ENCODE results near the gene TSPAN1. TPM values are rescaled to one million over a fixed set of nuclear protein-coding genes. Genes with fewer than 3 reads are reported as not detected.

The TSPAN1 gene
- polyA plus RNA-seq, 1 donor: 50.1 TPM

DNA sequence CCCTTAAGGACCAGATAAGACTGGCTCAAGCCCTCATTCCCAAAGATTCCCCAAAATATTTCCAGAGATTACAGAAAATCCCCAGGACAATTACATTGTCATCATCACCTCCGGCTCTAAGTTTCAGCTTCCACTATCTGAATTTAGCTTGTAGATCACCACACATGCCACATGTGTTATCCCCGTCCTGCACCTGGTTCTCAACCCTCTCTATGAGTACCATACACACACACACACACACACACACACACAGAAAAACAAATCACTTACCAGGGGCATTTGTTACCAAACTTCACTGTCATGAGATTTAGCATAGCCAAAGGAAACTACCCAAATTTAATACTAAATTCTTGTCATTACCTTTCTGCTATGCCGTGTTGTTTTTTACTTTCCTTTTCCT lies 15.4 kb upstream of the TSPAN1 start:
- no peak for DNase-seq

DNA sequence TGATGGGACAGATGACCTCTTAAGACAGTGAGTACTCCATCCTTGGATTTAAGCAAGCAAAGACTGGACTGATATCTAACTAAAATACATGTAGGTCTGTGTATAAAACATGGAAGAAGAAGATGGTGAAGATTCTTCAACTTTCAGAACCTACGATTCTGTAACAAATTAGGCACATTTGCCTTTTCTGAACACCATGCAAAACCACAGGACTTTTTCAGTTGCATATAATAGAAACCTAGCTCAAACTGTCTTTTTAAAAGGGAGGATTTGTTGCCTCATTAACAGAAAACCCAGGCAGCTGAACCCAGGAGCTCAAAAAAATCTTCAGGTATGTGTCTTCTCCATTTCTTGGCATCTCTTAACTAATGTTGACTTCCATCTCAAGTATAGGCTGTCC lies 14.7 kb upstream of the TSPAN1 start:
- DNase-seq: no peak

DNA sequence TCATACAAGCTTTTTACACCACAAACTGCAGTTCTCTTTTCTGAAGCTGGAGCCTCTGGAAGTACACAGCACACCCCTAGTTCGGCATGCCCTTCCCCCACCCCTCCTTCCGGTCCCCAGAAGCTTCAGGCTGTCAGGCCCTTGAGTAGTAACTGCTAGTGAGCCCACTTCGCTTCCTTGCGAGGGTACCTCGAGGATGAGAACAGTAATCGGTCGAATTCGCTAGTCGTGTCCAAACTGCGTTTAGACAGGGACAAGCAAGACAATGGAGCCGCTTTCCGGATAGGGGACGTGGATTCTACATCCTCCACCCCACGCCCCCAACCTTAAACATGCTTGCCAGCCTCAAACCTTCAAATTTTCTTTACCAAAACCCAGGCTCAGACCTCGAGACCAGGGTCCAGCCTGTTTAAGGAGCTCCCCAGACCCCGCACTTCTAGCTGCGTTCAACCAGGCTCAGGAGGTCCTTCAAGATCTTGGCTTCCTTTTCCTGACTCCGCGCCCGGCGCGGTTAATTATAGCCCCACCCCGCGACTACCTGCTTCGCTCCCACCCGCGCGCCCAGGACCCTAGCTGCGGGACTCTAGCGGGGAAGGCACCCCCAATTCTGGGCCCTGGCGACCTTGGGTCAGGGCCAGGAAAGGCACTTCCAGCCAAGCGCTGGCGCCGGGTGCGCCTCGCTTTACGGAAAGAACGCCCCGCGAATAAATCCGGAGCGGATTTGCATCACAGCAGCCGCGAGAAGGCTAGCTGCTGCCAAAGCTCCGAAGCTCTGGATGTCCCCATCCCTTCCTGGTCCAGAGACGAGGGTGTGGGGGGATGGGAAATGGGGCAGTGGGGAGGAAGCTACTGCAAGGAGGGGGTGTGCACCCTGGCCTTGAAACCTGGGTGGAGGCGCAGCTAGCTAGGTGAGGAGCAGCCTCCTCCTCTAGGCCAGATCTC lies 8.1 kb upstream of the TSPAN1 start:
- DNase-seq: no peak

DNA sequence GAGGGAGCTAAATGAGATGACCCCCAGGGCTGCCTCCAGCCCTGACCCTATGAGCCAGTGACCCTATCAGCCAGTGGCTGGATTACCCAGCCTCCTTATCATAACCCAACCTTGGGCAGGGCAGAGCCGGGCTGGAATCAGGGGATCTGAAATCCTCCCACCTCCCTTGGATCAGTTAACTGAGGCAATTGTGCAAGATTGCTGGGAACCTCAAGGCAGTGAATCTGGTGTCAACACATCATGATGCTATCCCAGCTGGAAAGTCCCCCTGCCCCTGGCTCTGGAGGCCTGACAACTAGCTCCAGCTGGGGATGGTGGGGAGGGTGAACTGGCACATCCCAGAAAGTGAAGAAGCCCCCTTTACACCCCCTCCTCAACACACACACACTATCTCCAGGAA lies 6.4 kb upstream of the TSPAN1 start:
- no peak for DNase-seq

GRCh38 chr1:46169811-46170454 lies 5.0 kb upstream of the TSPAN1 start:
- DNase-seq: no peak

GRCh38 chr1:46171351-46171750 lies 3.5 kb upstream of the TSPAN1 start:
- DNase-seq: no peak

DNA sequence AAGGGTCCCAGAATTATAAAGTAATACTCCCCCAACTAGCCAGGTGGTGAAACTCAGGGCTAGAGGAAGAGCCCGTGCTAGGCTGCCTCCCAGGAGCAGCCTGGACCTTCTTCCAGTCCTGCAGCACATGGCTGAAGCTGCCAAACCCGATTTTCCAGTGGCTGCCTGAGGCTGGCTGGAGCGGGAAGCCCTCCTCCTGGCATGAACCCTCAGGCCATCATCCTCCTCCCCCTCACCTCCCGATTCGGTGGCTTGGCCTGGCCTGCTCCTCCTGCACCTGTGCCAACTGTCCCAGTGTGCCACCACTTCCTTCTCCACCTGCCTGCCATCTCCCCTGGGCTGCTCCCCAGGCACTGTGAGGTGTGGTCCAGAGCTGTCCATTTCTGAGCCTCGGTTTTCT lies 3.0 kb upstream of the TSPAN1 start:
- no peak for DNase-seq

DNA sequence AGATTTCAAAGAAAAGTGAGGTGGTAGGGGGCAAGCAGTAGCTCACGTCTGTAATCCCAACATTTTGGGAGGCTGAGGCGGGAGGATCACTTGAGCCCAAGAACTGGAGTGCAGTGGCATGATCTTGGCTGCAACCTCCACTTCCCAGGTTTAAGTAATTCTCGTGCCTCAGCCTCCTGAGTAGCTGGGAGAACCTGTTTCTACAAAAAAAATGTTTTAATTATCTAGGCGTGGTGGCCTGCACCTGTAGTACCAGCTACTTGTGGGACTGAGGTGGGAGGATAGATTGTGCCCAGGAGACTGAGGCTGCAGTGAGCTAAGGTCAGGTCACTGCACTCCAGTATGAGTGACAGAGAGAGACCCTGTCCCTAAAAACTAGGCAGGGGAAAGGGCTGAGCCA lies 2.6 kb upstream of the TSPAN1 start:
- no peak for DNase-seq

DNA sequence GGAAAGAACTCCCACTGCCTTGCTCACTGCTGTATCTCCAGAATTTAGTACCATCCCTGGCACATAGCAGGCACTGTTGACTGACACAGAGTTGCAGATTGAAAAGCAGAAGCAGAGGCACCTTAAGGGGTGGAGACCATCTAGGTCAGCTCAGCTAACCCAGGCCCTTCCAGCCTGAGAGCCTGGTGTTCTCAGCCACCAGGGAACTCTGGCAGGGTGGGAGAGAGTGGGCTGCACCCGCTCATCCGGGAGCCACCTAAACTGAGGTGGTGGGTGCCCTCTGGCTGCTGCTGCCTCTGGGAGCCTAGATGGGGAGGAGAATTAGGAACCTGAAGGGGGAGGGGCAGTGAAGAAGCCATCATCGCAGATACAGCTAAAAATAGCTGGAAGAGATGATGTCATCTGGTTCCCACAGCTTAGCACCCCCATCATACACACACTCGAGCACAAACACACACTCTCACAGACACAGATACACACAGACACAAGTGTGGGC lies 1.5 kb upstream of the TSPAN1 start:
- no peak for DNase-seq

DNA sequence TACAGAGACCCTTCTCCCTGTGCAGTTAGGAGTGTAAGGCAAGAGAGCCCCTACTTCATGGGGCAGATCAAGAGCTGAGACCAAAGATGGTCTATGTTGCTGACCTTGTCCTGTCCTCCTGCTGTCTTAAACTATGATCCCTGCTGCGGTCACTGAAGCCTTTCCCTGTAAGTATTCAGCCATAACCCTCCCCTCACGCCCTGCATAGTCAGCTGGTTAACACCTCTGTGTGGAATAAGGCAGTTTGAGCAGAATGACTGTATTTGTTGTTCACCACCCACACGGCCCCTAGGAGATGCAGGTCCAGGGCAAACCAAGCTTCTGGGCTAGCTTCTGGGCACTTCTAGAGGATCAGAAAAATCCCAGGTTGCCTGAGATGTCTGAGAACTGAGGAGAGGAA lies 356 bp downstream of the TSPAN1 start:
- no peak for DNase-seq

DNA sequence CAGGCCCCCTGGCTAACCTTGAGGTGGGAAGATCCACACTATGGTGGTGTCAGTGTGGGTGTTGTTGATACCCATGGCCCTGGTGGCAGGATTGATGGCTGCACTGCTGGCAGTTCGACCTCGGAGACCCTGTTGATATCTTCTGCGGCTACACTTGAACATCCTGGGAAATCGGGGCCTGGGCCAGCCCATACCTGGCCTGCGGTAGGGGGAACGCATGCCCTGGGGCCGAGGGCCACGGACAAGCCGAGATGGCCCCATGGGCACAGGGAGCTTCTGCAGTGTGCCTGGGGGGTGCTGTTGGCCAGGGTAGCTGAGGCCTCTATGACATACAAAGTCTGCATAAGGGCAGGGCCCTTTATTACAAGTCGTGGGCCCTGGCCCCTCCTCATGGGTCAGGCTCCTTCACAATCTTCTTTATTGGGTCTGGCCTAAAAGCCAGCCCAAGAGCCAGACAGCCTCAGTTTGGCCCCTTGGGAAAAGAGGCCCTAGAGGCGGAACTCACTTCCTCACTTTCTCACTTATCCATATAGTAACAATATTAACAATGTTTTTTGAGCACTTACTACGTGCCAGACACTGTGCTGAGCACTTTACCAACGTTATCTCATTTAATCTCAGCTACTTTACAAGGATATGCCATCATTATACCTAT lies 1.5 kb downstream of the TSPAN1 start, which contains the start of gene P3R3URF:
P3R3URF (minus strand) TSS at position 278 of the 655 bp plus-strand sequence; CDS start at position 261, 17 bp downstream.
- no peak for DNase-seq

GRCh38 chr1:46179138-46180081 lies 4.5 kb downstream of the TSPAN1 start:
- peak; percentile 92 for DNase-seq

DNA sequence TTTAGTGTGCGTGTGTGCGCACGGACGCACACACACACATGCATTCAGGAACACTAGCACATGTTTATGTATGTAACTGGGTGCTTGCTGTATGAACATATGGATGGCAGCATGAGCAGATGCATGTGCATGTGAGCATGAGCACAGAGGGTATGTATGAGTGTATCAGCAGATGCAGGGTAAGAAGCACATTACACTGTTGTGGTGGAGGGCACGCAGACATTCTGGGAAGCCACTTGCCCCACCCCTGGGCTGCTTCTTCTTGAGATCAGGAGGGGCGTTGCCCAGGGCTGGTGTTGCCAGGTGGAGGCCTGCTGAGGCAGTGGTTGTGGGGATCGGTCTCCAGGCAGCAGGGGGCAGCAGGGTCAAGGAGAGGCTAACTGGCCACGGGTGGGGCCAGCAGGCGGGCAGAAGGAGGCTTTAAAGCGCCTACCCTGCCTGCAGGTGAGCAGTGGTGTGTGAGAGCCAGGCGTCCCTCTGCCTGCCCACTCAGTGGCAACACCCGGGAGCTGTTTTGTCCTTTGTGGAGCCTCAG lies 5.3 kb downstream of the TSPAN1 start:
- no peak for DNase-seq

GRCh38 chr1:46181343-46182260 lies 6.7 kb downstream of the TSPAN1 start:
- DNase-seq: no peak

- DNase-seq: no peak
Observed at GRCh38 chr1:46183079-46183847, 8.4 kb downstream of the TSPAN1 start.

DNA sequence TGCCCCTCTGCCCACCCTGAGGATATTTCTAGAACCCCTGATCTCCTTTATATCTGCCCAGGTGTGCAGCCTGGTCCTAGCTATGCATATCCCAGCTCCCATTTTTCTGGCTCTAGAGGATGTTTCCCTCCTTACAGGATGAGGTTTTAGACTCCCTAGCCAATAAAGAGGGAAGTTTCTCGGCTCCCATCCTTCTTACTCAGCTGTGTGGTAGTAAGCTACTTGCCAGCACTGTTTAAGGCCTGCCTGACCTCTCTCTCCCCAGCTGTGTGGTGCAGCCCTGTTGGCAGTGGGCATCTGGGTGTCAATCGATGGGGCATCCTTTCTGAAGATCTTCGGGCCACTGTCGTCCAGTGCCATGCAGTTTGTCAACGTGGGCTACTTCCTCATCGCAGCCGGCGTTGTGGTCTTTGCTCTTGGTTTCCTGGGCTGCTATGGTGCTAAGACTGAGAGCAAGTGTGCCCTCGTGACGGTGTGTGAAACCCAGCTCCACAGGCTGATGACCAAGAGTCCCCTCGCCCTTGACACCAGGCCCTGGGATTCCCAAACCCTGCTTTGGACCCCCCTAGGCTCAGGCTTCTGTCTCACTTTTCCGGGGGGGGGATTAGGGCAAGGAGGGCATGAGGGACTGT lies 9.2 kb downstream of the TSPAN1 start:
- DNase-seq: no peak

DNA sequence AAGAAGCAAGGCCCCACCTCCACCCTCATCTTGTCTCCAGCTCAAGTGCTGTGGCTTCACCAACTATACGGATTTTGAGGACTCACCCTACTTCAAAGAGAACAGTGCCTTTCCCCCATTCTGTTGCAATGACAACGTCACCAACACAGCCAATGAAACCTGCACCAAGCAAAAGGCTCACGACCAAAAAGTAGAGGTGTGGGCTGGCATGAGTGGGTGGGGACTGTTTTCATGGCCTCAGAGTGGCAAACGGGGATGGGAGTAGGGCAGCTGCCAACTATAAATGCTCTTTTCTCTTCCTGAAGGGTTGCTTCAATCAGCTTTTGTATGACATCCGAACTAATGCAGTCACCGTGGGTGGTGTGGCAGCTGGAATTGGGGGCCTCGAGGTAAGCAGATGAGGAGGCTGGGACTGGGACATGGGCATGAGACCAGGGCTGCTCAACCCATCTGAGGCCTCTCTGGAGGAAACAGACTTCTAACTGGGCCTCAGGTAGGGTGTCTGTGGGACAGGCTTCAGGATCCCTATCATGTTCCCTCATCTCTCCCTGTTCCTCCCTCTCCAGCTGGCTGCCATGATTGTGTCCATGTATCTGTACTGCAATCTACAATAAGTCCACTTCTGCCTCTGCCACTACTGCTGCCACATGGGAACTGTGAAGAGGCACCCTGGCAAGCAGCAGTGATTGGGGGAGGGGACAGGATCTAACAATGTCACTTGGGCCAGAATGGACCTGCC lies 10.2 kb downstream of the TSPAN1 start:
- DNase-seq: no peak

DNA sequence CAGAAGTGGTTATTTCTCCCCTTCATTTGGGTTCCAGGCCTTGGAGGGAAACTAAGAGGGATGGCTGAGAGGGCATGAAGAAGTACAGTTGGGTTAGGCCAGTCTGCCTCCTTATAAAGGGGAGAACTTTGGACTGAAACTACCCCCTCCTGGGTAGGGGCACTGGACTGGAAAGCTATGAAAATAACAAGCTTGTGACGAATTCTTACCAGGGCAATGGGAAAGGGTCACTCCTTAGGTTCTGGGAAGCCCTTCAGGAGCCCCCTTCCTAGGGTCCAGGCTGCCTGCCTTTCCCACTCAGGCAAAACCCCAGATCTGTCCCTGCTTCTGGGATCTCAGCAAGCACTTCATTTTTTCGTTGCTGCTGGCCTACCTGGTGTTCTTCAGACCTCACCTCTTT lies 11.2 kb downstream of the TSPAN1 start:
- no peak for DNase-seq

Measured in left kidney (tissue), 2 donors.